GM21515 (cell line): ENCODE results near the gene OR52M1.
"Not testable (repeated sequence)": the region's sequence is repeated elsewhere in the genome, so short reads cannot be mapped to it uniquely, and the experiment has no call there.

Experiments used
- ATAC-seq: cut with Tn5 transposase; IDR thresholded peaks from one replicate; pipeline ENCODE4 v1.9.1; 2021; ENCODE audit not compliant: unreplicated experiment

Gene OR52M1

GRCh38 chr11:4544891-4545290 lies at the start of gene OR52M1:
OR52M1 (plus strand) TSS chr11:4545191; CDS start chr11:4545191, 0 bp downstream.
- ATAC-seq, result no peak

GRCh38 chr11:4495487-4495886 lies 49.5 kb upstream of the OR52M1 start:
- ATAC-seq, result no peak

GRCh38 chr11:4495986-4496385 lies 49.0 kb upstream of the OR52M1 start:
- no peak for ATAC-seq

- no peak for ATAC-seq
Measured at GRCh38 chr11:4496557-4497248, 48.3 kb upstream of the OR52M1 start.

- no peak for ATAC-seq
Measured at GRCh38 chr11:4508886-4509285, 36.1 kb upstream of the OR52M1 start.

GRCh38 chr11:4511282-4512245 lies 33.4 kb upstream of the OR52M1 start:
- ATAC-seq, result no peak

- no peak for ATAC-seq
Measured at GRCh38 chr11:4514196-4514595, 30.8 kb upstream of the OR52M1 start.

GRCh38 chr11:4522339-4522738 lies 22.7 kb upstream of the OR52M1 start:
- ATAC-seq, result no peak

- ATAC-seq, result no peak
Measured at GRCh38 chr11:4522752-4523151, 22.2 kb upstream of the OR52M1 start.

GRCh38 chr11:4523666-4524065 lies 21.3 kb upstream of the OR52M1 start:
- ATAC-seq, result no peak

GRCh38 chr11:4527926-4528325 lies 17.1 kb upstream of the OR52M1 start:
- ATAC-seq, result no peak

GRCh38 chr11:4531686-4532085 lies 13.3 kb upstream of the OR52M1 start:
- ATAC-seq, result not testable (repeated sequence)

GRCh38 chr11:4539603-4540219 lies 5.3 kb upstream of the OR52M1 start:
- no peak for ATAC-seq

GRCh38 chr11:4541071-4541470 lies 3.9 kb upstream of the OR52M1 start:
- no peak for ATAC-seq

- ATAC-seq, result no peak
Measured at GRCh38 chr11:4543561-4543960, 1.4 kb upstream of the OR52M1 start.

GRCh38 chr11:4546878-4547277 lies 1.9 kb downstream of the OR52M1 start:
- no peak for ATAC-seq

- ATAC-seq, result no peak
Measured at GRCh38 chr11:4547416-4547815, 2.4 kb downstream of the OR52M1 start.

- no peak for ATAC-seq
Measured at GRCh38 chr11:4551346-4551979, 6.5 kb downstream of the OR52M1 start.

- ATAC-seq, result no peak
Measured at GRCh38 chr11:4559527-4560440, 14.8 kb downstream of the OR52M1 start.

GRCh38 chr11:4560467-4560866 lies 15.5 kb downstream of the OR52M1 start:
- no peak for ATAC-seq
